HG03442 (cell line): Measurements from ENCODE around the gene OR10AG1.

Experiments
- ATAC-seq: cut with Tn5 transposase; IDR thresholded peaks from one replicate; pipeline ENCODE4 v1.9.1; 2021; ENCODE audit warnings: mild to moderate bottlenecking, moderate library complexity; ENCODE audit not compliant: unreplicated experiment

Gene OR10AG1

GRCh38 chr11:55969845-55970244 lies at the start of gene OR10AG1:
TSS of gene OR10AG1 (minus strand) at chr11:55969945. CDS start at chr11:55969907, 38 bp downstream.
- no peak for ATAC-seq

DNA sequence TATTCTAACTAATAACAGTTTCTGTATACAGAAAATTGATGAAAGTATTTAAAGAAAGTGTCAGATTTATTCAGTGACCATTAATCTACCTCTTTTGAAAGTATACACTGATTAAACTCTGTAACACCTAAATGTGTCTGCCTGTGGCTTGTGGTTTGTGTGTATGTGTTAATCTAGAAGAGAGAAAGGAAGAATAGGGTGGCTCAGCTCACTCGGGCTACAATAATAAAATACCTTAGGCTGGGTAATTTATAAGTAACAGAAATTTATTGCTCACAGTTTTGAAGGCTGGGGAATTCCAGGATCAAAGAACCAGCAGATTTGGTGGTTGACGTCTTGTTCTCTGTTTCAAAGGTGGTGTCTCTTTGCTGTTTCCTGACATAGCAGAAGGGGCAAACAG lies 44.1 kb upstream of the OR10AG1 start:
- ATAC-seq = no peak

DNA sequence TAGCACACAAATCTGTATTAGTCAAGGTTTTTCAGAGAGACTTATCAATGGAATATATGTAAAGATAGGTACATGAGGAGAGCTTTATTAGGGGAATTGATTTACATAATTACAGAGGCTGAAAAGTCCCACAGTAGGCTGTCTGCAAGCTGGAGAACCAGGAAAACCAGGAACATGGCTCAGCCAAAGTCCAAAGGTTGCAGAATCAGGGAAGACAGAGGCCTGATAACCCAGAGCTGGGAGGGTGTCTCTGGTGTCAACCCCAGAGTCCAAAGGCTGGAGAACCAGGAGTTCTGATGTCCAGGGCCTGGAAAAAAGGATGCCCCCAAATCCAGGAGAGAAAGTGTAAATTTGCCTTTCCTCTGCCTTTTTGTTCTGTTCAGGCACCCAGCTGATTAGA lies 41.0 kb upstream of the OR10AG1 start:
- no peak for ATAC-seq

DNA sequence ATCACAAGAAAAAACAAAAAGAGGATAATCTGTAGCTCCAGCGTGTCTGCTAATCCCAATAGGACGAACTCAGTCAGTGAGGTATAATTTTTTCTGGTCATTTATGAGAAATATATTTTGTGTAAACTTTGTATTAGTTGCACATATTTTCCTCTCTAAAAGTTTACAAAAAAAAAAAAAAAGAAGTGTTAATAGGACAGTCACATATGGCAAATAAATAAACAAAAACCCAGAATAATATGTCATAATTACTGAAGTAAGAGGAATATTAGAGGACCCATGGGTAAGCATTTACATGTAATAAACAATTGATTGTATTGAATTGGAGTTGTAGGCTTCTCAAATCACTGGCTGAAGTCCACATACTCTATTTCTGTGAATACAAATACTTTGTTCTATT lies 24.8 kb upstream of the OR10AG1 start, which contains the start of gene OR5F1:
OR5F1 (minus strand) TSS at position 101 of the 400 bp plus-strand sequence; CDS start at position 101, 0 bp downstream.
- ATAC-seq = no peak

GRCh38 chr11:55970935-55971334 lies 1.2 kb upstream of the OR10AG1 start:
- ATAC-seq = no peak

GRCh38 chr11:55967914-55968313 lies 1.8 kb downstream of the OR10AG1 start:
- no peak for ATAC-seq

- ATAC-seq = no peak
These were observed 3.4 kb downstream of the OR10AG1 start for GRCh38 chr11:55966391-55966790.

DNA sequence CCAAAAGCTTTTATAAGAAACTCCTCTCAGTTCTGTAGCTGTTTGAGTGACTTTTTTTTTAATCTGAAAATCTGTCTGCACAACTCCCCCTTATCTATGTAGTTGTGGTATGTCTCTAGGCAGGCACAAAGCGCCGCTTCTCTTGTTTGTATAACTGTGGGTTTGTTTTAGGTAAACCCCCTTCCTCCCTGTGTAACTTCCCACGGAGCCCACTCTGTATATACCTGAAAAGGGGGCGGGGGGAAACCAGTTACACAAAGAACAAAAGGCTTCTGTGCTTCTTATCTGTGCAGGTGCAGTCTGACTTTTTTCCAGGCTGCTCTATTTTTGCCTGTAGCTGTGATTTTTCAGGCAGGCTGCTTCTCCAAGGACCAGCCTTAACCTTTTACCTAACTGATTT lies 13.2 kb downstream of the OR10AG1 start:
- no peak for ATAC-seq

DNA sequence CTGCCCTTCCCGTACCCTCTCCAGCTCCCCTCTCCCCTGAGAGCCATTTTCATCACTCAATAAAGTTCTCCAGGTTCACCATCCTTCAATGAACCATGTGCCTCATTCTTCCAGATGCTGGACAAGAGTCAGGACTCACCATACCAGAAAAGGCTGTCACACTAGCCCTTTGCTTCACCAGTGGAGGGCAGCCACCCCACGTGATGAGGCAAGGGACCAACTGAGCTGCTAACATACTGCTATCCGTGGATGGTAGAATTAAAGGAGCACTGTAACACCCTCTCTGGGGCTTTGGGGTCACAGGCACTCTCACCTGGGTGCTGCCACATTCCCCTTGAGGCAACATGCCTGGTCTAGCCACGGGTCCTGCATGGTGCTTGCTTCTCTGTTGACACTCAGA lies 20.4 kb downstream of the OR10AG1 start:
- no peak for ATAC-seq

- no peak for ATAC-seq
These were observed 26.9 kb downstream of the OR10AG1 start for GRCh38 chr11:55942785-55943392.

DNA sequence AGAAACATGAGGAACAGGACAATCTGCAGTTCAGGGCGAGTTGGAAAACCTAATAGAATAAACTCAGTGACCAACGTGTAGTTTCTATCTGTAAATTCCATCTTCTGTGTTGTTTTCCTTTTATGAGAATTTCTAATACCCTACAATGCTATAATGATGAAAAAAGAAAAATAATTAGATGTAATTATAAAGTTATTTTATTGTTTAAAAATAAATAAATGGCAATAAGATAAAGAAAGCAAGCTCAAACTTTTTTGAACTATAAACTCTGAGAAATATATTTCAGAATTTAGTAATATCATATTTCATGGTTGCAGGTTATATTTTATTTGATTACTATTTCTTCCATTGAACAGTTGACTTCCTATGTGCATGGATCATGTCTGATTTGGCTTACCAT lies 33.4 kb downstream of the OR10AG1 start, which contains the start of gene OR5I1:
OR5I1 (minus strand) TSS at position 101 of the 400 bp plus-strand sequence; CDS start at position 101, 0 bp downstream.
- no peak for ATAC-seq

DNA sequence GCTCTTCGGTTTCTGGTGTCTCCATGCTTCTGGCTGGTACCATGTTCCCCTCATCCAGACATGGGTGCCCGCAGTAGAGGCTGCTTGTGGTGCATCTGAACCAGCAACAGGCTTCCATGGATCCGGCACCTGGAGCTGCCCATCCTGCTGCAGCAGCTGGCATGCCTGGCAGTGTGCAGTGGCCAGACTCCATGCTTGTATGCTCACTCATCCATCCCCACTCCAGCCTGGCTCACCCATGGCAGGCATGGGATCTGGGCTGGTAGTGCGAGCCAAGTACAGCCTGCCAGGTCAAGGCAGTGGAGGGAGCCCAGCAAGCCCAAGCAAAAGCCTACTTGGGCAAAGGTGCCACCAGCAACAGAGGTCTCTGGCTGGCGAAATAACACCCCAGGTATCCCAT lies 49.2 kb downstream of the OR10AG1 start:
- ATAC-seq = no peak
